Activated CD4-positive, alpha-beta T cell treated with anti-CD3 and anti-CD28 coated beads, Interleukin-2, amount 10 ng/mL, durations not matched to agents 7 days and 5 days (primary cell): Measurements from ENCODE around the gene TNNI3K. TPM values are rescaled to one million over a fixed set of nuclear protein-coding genes. Genes with fewer than 3 reads are reported as not detected.

Source experiments
- CTCF ChIA-PET: fragments of 350-600 bp; sonication (Branson Sonifier 250); formaldehyde crosslinking; loops from one replicate; lab custom pipeline; 2021; ENCODE audit warnings: antibody characterized with exemption; lab: Charles Lee
- POLR2A ChIA-PET: fragments of 350-600 bp; sonication (Branson Sonifier 250); formaldehyde crosslinking; loops from one replicate; lab custom pipeline; 2021; ENCODE audit warnings: antibody characterized with exemption; lab: Charles Lee
- DNase-seq: peaks from one replicate; pipeline ENCODE4 v3.0.0-alpha.2; 2020
- H3K27ac Mint-ChIP-seq: one replicate; pipeline ENCODE4 v1.8.0; 2021; ENCODE audit warnings: mild to moderate bottlenecking, moderate library complexity, mixed read lengths
- H3K27me3 Mint-ChIP-seq: one replicate; pipeline ENCODE4 v1.8.0; 2021; ENCODE audit warnings: mixed read lengths
- H3K36me3 Mint-ChIP-seq: one replicate; pipeline ENCODE4 v1.8.0; 2021; ENCODE audit warnings: low read depth, mixed read lengths
- H3K4me1 Mint-ChIP-seq: one replicate; pipeline ENCODE4 v1.8.0; 2021; ENCODE audit warnings: mixed read lengths
- H3K4me3 Mint-ChIP-seq: one replicate; pipeline ENCODE4 v1.8.0; 2021; ENCODE audit warnings: mild to moderate bottlenecking, moderate library complexity, mixed read lengths
- H3K9me3 Mint-ChIP-seq: one replicate; pipeline ENCODE4 v1.8.0; 2021; ENCODE audit warnings: mixed read lengths
- total RNA-seq, 2 experiments: library from RNA; stranded (reverse); gene quantifications; one replicate each; pipeline ENCODE4 v1.2.3, GENCODE V29; 2021

Gene TNNI3K
- total RNA-seq, 2 experiments from 2014 or later: 0.40 TPM; not detected in 1

GRCh38 chr1:74324684-74325448, 89.7 kb downstream of the TNNI3K start:
- no peaks in the 10 kb centered on the region for H3K36me3 Mint-ChIP-seq
- H3K9me3 Mint-ChIP-seq: no peaks in the 10 kb centered on the region
- POLR2A ChIA-PET: no interaction called here
- CTCF ChIA-PET: no interaction called here
- no peaks in the 10 kb centered on the region for H3K4me1 Mint-ChIP-seq
- H3K27me3 Mint-ChIP-seq: no peaks in the 10 kb centered on the region
- no peak overlapping the region for H3K4me3 Mint-ChIP-seq
- no peak for DNase-seq
- no peak overlapping the region for H3K27ac Mint-ChIP-seq

GRCh38 chr1:74328851-74329250, 93.7 kb downstream of the TNNI3K start:
- no peak overlapping the region for H3K4me3 Mint-ChIP-seq
- no peaks in the 10 kb centered on the region for H3K9me3 Mint-ChIP-seq
- H3K27me3 Mint-ChIP-seq: no peaks in the 10 kb centered on the region
- no peak overlapping the region for H3K27ac Mint-ChIP-seq
- no peaks in the 10 kb centered on the region for H3K4me1 Mint-ChIP-seq
- POLR2A ChIA-PET: no interaction called here
- CTCF ChIA-PET: no interaction called here
- no peaks in the 10 kb centered on the region for H3K36me3 Mint-ChIP-seq
- no peak for DNase-seq

- no peaks in the 10 kb centered on the region for H3K4me1 Mint-ChIP-seq
- no peaks in the 10 kb centered on the region for H3K36me3 Mint-ChIP-seq
- ChIA-PET CTCF (no interaction called here), POLR2A (no interaction called here)
- no peaks in the 10 kb centered on the region for H3K9me3 Mint-ChIP-seq
- H3K27me3 Mint-ChIP-seq: no peaks in the 10 kb centered on the region
- H3K27ac Mint-ChIP-seq: no peak overlapping the region
- H3K4me3 Mint-ChIP-seq: no peak overlapping the region
- no peak for DNase-seq
These were observed 98.1 kb downstream of the TNNI3K start for GRCh38 chr1:74333244-74333643.

- Mint-ChIP-seq H3K4me1 (no peaks in the 10 kb centered on the region), H3K4me3 (no peak overlapping the region), H3K36me3 (no peaks in the 10 kb centered on the region), H3K27me3 (no peaks in the 10 kb centered on the region), H3K9me3 (no peaks in the 10 kb centered on the region), H3K27ac (no peak overlapping the region)
- no peak for DNase-seq
- POLR2A ChIA-PET: no interaction called here
- CTCF ChIA-PET: no interaction called here
These were observed 99.0 kb downstream of the TNNI3K start for GRCh38 chr1:74334147-74334546.

GRCh38 chr1:74340656-74341055, 105.5 kb downstream of the TNNI3K start:
- Mint-ChIP-seq H3K27me3 (no peaks in the 10 kb centered on the region), H3K36me3 (no peaks in the 10 kb centered on the region), H3K27ac (no peak overlapping the region), H3K9me3 (no peaks in the 10 kb centered on the region), H3K4me1 (no peaks in the 10 kb centered on the region), H3K4me3 (no peak overlapping the region)
- ChIA-PET POLR2A (no interaction called here), CTCF (no interaction called here)
- DNase-seq: no peak

GRCh38 chr1:74341702-74342339, 106.6 kb downstream of the TNNI3K start:
- Mint-ChIP-seq H3K27ac (no peak overlapping the region), H3K4me1 (no peaks in the 10 kb centered on the region), H3K9me3 (no peaks in the 10 kb centered on the region), H3K4me3 (no peak overlapping the region), H3K27me3 (no peaks in the 10 kb centered on the region), H3K36me3 (no peaks in the 10 kb centered on the region)
- ChIA-PET CTCF (no interaction called here), POLR2A (no interaction called here)
- DNase-seq: no peak

GRCh38 chr1:74343216-74343615, 108.0 kb downstream of the TNNI3K start:
- no peaks in the 10 kb centered on the region for H3K36me3 Mint-ChIP-seq
- no peaks in the 10 kb centered on the region for H3K4me1 Mint-ChIP-seq
- ChIA-PET POLR2A (no interaction called here), CTCF (no interaction called here)
- no peak overlapping the region for H3K27ac Mint-ChIP-seq
- H3K27me3 Mint-ChIP-seq: no peaks in the 10 kb centered on the region
- no peak overlapping the region for H3K4me3 Mint-ChIP-seq
- no peaks in the 10 kb centered on the region for H3K9me3 Mint-ChIP-seq
- DNase-seq: no peak

GRCh38 chr1:74344387-74344786, 109.2 kb downstream of the TNNI3K start:
- H3K4me3 Mint-ChIP-seq: no peak overlapping the region
- DNase-seq: no peak
- H3K27ac Mint-ChIP-seq: no peak overlapping the region
- H3K9me3 Mint-ChIP-seq: no peaks in the 10 kb centered on the region
- H3K36me3 Mint-ChIP-seq: no peaks in the 10 kb centered on the region
- ChIA-PET CTCF (no interaction called here), POLR2A (no interaction called here)
- H3K27me3 Mint-ChIP-seq: no peaks in the 10 kb centered on the region
- no peaks in the 10 kb centered on the region for H3K4me1 Mint-ChIP-seq

GRCh38 chr1:74356493-74356892, 121.3 kb downstream of the TNNI3K start:
- POLR2A ChIA-PET: no interaction called here
- no peak overlapping the region for H3K4me3 Mint-ChIP-seq
- H3K4me1 Mint-ChIP-seq: no peaks in the 10 kb centered on the region
- peaks cover 2% of the 10 kb centered on the region for H3K9me3 Mint-ChIP-seq
- CTCF ChIA-PET: no interaction called here
- DNase-seq: no peak
- H3K27me3 Mint-ChIP-seq: no peaks in the 10 kb centered on the region
- H3K36me3 Mint-ChIP-seq: no peaks in the 10 kb centered on the region
- H3K27ac Mint-ChIP-seq: no peak overlapping the region

GRCh38 chr1:74357150-74357549, 122.0 kb downstream of the TNNI3K start:
- POLR2A ChIA-PET: no interaction called here
- Mint-ChIP-seq H3K4me3 (no peak overlapping the region), H3K27ac (no peak overlapping the region), H3K4me1 (no peaks in the 10 kb centered on the region), H3K36me3 (no peaks in the 10 kb centered on the region), H3K27me3 (no peaks in the 10 kb centered on the region), H3K9me3 (peaks cover 2% of the 10 kb centered on the region)
- CTCF ChIA-PET: interaction anchor here (0.8 kb wide), 1 partner anchor 19 kb away, joined by 3 read pairs; no protein-coding TSS in a partner anchor
- no peak for DNase-seq

GRCh38 chr1:74357756-74358155, 122.6 kb downstream of the TNNI3K start:
- ChIA-PET POLR2A (no interaction called here), CTCF (interaction anchor here (0.8 kb wide), 1 partner anchor 20 kb away, joined by 3 read pairs; no protein-coding TSS in a partner anchor)
- no peak overlapping the region for H3K27ac Mint-ChIP-seq
- DNase-seq: no peak
- no peaks in the 10 kb centered on the region for H3K36me3 Mint-ChIP-seq
- peaks cover 2% of the 10 kb centered on the region for H3K9me3 Mint-ChIP-seq
- H3K27me3 Mint-ChIP-seq: no peaks in the 10 kb centered on the region
- H3K4me1 Mint-ChIP-seq: no peaks in the 10 kb centered on the region
- no peak overlapping the region for H3K4me3 Mint-ChIP-seq

- CTCF ChIA-PET: no interaction called here
- POLR2A ChIA-PET: no interaction called here
- no peaks in the 10 kb centered on the region for H3K27me3 Mint-ChIP-seq
- no peaks in the 10 kb centered on the region for H3K9me3 Mint-ChIP-seq
- no peak for DNase-seq
- no peak overlapping the region for H3K27ac Mint-ChIP-seq
- no peak overlapping the region for H3K4me3 Mint-ChIP-seq
- no peaks in the 10 kb centered on the region for H3K4me1 Mint-ChIP-seq
- no peaks in the 10 kb centered on the region for H3K36me3 Mint-ChIP-seq
These were observed 127.5 kb downstream of the TNNI3K start for GRCh38 chr1:74362691-74363090.

GRCh38 chr1:74363220-74363619, 128.0 kb downstream of the TNNI3K start:
- no peak for DNase-seq
- Mint-ChIP-seq H3K36me3 (no peaks in the 10 kb centered on the region), H3K27me3 (no peaks in the 10 kb centered on the region), H3K9me3 (no peaks in the 10 kb centered on the region), H3K4me3 (no peak overlapping the region), H3K4me1 (no peaks in the 10 kb centered on the region), H3K27ac (no peak overlapping the region)
- ChIA-PET POLR2A (no interaction called here), CTCF (interaction anchor here (0.7 kb wide), 1 partner anchor 381 kb away, joined by 3 read pairs; no protein-coding TSS in a partner anchor)
